ENCODE data around the gene ABCC6.
A peak's percentile ranks its signal among the peaks of the same experiment; 100 is the strongest.

ABCC6 gene

DNA sequence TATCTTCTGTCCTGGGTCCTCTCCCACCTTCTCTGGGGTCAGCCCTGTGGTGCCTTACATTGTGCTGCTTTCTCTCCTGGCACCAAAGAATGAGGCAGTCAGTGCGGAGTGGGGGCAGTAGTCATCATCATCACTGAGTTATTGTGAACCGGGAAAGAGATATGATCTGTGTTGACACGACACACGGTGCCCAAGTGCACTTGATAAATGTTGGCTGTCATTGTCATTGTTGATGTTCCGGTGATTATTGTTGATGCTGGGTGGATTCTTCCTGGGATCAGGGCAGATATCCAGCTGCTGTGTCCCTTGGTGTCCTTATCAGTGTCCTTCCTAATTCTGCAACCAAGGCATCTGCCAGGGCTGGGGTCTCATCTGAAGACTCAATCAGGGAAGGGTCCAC, 121.7 kb downstream of the ABCC6 start:
- H3K4me3 ChIP-seq = no peak overlapping the region
- peaks cover 89% of the 10 kb centered on the region for H3K36me3 ChIP-seq
- no peaks in the 10 kb centered on the region for H3K27me3 ChIP-seq
- H3K27ac ChIP-seq = no peak overlapping the region
- H3K4me1 ChIP-seq = peaks cover 84% of the 10 kb centered on the region
- TF ChIP-seq Cebpa-rat (IDR thresholded peaks at IDR 0.05) = no peak
- H4K20me1 ChIP-seq = 0 out of 2 replicates have a peak, but pooled peaks cover 9% of the 10 kb centered on the region
- H3K9me3 ChIP-seq = 0 out of 2 replicates have a peak, but pooled peaks cover 4% of the 10 kb centered on the region
- H3K4me2 ChIP-seq = peak overlapping the region; percentile 80
- H3K9ac ChIP-seq = no peak overlapping the region

DNA sequence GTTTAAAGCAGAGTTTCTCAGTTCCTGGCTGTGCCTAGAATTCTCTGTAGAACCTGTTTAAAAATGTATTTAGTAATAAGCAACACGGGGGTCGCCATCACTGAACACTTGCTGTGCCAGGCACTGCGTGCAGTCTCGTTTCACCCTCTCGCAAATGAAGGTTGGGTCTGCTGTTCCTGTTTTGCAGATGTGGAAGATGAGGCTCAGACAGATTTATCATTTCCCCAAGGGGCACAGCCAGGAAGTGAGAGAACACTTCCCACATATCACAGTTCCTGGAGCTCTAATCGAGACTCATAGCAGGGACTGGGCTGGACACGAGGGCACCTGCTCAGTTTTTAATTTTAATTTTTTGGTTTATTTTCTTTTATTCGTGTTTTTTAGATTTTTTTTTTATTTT, 122.7 kb downstream of the ABCC6 start:
- Histone ChIP-seq H3K27ac (no peak overlapping the region), H3K9ac (no peak overlapping the region), H3K9me3 (0 out of 2 replicates have a peak, but pooled peaks cover 4% of the 10 kb centered on the region), H3K4me1 (peaks cover 84% of the 10 kb centered on the region), H3K4me2 (peak overlapping the region; percentile 80), H3K4me3 (no peak overlapping the region), H3K36me3 (peaks cover 91% of the 10 kb centered on the region), H3K27me3 (no peaks in the 10 kb centered on the region), H4K20me1 (no peaks in the 10 kb centered on the region)
- no peak for TF ChIP-seq Cebpa-rat (IDR thresholded peaks at IDR 0.05)

DNA sequence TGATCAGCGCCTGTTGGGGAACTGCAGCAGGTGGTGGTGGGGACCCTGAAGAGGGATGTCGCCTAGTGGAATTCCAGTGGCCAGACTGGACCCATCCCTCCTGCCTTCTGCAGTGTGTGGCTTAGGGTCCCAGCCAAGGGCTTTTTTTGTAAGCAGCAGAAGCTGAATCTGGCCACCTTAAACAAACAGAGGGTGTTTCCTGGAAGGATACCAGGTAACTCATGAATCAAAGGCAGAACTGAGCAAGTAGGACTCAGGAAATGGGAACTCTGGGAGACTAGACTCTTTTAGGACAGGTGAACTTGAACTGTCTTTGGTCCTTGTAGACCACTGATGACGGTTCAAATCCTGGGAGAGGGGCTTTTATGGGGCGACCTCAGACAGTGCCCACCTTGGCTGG, 124.0 kb downstream of the ABCC6 start:
- no peaks in the 10 kb centered on the region for H4K20me1 ChIP-seq
- H3K4me1 ChIP-seq = peaks cover 79% of the 10 kb centered on the region
- H3K4me3 ChIP-seq = no peak overlapping the region
- H3K9ac ChIP-seq = no peak overlapping the region
- no peak for TF ChIP-seq Cebpa-rat (IDR thresholded peaks at IDR 0.05)
- H3K27ac ChIP-seq = peak overlapping the region; percentile 16; the same call in 1 of the 2 replicates
- H3K36me3 ChIP-seq = peaks cover 92% of the 10 kb centered on the region
- H3K9me3 ChIP-seq = 0 out of 2 replicates have a peak, but pooled peaks cover 4% of the 10 kb centered on the region
- no peaks in the 10 kb centered on the region for H3K27me3 ChIP-seq
- H3K4me2 ChIP-seq = peak overlapping the region; percentile 80

Data from BLaER1 (cell line).